IPS-NIHi7 (cell line): ENCODE results near the gene NUDT12.
A peak's percentile ranks its signal among the peaks of the same experiment; 100 is the strongest.

Experiments
- DNase-seq: peaks from one replicate; pipeline ENCODE4 v3.0.0; 2012; ENCODE audit warnings: mixed read lengths; ENCODE audit errors: extremely low spot score

NUDT12 gene

DNA sequence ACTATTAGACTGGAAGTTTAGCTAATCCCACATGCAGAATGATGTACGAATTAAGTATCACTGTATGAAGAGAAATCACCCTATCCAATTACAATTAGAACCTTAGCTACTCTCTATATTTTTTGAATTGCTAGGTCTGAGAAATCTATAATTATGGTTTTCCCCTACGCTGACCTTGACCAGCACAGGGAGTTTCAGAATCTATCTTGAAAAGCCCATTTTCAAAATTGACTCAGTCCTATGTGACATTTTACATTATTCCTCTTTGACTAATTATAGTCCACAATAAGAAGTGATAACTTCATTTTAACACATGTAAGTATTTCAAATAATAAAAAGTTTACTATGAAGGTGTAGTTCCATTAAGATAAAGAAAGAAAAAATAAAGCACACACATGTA is 21.5 kb downstream of the NUDT12 start:
- DNase-seq = no peak

DNA sequence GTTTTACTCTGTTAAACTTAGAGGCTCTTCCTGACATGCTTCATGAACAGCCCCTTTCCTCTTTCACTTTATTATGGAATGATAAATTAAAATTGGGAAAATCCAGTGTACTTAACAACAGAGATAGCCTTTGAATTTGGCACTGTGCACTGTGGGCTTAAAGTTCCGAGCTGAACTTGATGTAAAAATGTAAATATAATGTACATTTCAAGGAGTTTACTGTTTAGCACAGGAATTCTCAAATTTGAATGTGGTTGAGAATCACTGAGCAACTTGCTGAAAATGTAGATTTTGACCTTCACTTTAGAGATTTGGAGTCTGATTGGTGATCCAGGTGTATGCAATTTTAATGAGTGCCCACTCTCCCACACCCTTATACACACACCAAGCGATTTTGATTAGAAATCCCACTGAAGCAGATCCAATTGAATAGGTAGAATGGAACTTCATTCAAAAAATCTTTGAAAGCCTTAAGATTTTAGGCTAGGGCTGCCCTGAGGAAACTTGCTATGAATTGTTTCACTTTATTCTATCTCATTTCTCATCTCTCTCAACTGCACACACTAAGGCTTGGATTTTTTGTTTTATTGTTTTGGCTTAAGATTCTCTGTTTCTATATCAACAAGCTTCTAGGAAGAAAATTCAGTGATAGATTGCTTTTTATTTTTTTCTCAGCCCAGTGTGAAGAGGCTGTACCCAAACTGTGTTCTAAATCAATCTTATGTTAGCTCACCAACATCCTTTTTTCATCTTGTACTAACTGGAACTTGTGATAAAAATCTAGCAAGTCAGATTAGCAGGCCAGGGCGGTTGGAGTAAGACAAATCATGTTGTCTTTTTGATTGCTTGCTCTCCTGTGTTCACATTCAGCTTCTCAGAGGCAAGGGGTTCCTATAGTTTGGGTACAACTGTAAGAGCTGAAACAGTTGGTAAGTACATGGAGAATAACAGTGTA is 22.9 kb downstream of the NUDT12 start:
- no peak for DNase-seq

DNA sequence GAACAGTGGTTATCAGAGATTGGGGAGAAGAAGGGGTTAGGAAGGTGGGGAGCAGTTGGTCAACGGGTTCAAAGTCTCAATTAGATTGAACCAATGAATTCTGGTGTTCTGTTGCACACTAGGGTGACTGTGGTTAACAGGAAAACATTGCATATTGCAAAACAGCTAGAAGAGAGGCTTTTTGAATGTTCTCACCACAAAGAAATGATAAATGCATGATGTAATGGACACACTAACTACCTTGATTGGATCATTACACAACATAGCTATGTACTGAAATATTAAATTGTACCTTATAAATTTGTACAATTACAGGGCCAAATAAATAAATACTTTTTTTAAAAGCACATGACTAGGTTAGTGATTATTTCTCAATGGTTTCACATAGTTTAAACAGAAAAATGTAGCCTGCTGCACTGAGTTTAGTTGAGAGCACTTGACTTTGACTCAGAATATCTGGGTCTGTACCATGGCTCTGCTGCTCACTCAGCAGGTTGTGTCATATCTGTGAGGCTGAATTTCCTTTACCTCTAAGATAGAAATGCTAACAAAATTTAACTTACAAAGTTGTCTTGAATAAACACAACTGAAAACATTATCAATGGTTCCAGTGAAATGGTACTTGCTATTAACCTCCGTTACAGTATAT is 30.4 kb downstream of the NUDT12 start:
- DNase-seq = no peak

DNA sequence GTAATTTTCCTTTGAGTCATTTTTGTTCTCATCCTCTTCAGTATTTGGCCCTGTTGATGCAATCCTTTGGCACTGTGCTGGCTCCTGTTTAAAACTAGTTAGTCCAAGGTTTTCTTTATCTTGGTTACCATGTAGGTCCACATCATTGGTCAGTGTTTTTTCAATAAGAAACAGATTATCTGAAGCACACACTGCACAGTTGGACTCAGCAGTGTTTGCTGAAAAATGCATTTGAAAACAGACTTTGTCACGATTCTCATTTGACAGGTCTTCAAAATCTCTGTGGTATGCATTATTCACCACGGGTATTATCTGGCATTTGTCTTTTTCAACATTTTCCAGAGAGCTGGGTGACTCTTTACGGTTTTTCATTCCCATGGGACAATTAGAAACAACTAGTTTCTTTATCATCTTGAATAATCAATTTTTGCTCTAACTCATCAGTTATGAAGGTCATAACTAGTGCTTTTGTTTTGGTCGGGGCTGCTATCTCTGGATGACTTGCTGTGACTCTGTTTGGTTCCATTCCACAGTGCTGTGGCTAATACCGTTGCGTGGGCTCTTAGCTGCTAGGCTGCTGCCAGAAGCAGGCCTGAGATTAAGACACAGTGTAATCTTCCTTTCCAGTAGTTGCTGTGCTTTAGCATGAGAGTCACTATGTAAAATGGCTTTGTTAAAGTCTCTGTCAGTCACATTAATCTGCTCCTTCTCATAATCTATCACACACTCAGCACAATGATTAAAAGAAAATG is 36.2 kb downstream of the NUDT12 start:
- no peak for DNase-seq

DNA sequence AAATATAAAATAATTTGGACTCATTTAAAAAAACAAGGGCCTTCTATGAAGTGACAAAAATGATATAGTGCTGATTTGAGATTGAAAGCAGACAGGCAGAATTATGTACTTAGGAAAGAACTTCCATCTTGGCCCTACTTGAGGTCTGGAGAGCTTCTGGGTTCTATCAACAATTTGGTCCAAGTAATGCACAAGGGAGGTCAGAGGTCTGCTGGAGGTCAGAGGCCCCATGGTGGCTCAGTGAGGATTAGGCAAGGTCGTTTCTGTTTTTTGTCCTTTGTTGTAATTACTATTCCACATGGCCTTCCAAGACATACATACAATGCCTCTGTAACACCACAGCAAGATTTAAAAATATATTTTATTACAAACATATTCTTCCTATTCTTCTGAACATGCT is 37.2 kb downstream of the NUDT12 start:
- DNase-seq = no peak

DNA sequence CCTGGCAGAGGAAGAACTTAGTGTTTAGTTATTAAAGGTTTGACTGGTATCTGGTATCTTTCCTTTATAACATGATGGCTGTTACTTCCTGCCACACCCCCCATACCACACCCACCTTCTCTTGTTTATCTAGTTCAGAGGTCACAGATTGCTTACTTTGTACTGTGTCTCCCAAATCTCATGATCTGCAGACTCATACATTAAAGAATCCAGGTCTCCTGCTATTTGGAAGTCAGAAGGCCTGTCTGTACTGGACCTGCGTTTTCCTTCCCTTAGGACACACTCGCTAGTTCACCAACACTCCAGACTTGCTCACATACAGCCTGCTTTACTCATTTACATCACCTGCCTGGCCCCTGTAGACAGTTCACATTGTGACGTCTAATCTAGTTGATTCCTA is 39.3 kb downstream of the NUDT12 start:
- no peak for DNase-seq

DNA sequence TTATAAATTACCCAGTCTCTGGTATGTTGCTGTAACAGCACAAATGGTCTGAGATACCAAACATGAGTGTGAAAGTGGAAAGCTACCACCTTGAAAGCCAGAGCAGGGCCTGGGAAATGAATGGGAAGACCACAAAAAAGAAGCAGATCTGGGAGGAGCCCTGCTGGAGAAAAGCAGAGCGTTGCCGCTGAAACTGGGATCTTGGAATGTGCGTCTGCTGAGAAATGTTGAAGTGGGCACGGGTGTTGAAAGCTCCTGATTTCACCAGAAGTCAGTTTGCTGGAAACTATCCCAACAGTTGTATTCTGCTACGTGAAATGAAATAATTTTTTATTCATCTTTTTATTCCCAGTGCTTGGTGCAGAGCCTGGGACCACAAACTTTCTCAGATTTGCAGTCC is 40.0 kb downstream of the NUDT12 start:
- DNase-seq = no peak

DNA sequence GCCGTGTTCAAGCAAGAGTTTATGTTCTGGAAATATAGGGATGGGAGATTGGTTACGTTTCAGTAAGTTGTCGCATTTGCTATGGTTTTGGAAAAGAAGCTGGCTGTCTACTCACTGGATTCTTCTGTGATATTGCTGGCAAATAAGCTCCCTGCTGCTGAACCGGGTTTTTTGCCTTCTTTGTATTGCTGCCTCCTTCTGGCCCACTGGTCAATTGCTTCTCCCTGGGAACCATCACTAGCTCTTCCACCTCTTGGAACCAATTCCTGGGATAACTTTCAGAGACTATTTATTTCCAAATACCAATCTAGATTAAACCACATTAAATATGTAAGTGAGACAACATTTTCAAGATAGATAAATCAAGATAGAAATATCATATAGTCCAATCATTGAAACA is 43.0 kb downstream of the NUDT12 start:
- DNase-seq = peak; percentile 56

DNA sequence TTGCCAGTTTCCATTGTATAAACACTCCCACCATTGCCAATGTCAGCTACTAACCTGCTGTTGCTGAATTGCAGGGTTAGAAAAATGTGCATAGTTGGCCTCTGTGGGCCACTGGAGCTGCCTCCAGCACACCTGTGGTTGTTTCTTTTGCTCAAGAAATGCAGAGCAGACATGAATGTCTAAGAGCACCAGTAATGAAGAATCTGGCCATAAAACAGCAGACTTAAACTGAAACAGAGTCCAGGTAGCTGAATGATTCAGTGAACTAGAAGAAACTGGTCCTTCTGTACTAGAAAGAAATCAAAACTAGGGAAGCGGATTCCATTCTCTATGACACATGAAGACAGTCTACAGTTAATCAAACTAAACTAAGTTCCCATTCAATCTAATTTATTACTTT is 48.2 kb downstream of the NUDT12 start:
- DNase-seq = no peak

DNA sequence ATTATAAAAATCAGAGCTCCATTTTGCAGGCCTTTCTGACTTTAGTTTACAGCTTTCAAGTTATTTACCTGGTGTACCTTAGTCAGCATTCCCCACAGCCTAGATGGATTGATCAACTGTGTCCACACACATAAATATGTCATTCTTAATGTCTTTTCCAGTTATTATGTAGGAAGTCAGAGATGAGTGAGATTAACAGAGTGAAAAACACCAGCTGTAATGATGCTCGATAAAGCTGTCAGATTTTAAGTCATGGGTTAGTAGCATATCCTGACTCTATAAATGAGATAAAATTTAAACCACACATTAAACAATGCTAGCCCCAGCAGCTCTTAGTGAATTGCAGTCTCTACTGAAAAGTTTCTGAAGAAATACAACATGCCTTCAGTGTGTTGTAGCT is 48.9 kb downstream of the NUDT12 start:
- no peak for DNase-seq

DNA sequence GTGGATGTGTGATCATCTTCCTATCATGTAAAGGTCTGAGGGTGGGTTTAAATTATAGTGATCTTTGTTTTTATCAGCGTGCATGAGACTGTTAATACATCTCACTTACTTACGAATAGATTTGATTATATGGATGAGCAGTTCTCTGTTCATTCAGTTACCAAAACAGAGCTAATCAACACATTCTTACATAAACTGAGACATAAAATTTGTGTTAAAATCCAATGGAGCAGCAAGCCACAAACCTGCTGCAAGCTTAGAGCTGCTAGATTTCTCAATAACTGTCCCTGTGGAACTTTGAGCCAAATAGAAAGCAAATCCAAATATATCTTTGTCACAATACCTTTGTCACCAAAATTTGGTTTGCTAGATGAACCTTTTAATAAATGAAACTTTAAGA is 50.1 kb downstream of the NUDT12 start:
- DNase-seq = no peak

DNA sequence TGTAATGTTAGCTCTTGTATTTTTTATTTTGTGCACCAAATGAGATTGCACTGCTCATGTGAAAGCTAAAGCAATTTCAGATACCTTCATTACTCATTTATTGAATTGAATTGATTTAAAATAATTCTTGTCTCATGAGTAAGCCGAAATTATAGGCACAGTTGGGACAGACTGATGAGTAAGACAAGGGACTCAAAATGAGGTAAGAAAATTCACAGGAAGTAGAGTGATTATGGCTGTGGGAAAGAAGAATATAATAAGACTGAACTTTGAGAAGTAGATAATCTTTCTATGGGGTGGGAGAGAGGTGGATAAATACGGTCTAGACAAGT is 51.1 kb downstream of the NUDT12 start:
- no peak for DNase-seq

DNA sequence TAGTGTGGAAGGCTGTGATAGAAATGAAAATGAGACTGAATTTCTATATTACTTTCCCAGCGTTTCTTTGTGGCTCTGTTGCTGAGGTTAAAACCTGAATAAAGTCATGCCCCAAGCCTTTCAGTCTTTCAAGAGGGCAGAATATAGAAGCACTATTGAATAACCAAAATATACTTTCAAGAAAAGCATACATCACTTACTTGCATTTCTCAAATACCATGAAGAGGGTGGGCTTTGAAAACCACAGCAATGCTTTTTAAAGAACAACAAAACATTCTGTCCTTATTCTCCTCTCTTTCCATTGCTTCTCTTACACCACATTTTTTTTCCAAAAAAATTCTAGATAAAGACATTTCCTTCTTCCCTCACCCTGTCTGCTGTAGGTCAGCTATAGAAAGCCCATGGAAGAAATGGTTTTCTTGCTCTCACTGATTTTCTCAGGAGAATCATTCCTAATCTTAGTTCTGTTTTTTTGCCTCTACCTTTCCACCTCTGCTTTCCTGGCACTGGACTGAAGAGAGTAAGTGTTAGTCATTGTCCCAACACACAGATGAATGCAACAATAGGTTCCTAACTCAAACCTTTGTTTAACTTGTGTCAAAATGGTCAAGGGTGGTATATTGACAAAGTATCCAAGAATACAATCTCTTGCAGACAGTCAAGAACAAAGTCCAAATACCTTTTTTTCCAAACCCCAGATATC is 51.6 kb downstream of the NUDT12 start:
- DNase-seq = no peak

DNA sequence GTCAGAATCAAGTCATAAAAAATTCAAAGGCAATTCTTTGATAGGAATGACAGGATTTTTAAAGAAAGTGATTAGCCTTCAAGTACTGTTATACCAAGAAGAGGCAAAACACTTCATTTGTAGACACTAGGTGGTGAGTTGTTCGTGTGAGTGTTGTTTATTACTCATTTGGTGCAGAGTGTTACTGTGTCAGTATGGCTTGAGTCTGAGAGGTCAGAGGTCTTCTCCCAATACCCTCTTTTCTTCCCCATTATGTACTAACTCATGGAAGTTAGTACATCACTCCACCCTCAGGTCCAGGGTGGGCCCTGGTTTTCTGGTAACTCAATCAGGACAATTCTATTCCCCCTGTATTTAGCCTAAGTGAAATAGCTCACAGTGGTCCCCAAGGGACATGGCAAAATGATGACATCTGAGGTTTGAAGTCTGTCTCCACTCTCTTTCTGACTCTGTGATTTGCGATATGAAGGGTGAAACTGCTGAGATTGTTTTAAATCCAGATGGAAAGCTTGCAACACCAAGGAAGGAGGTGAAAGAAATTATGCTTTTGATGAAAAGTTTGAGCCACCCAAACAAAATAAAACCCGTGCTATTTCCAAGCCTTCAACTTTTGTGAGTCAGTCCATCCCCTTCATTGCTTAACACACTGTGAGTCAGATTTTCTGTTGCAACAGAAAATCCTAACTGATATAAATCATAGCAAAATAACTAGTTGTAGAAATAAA is 56.8 kb downstream of the NUDT12 start:
- no peak for DNase-seq

DNA sequence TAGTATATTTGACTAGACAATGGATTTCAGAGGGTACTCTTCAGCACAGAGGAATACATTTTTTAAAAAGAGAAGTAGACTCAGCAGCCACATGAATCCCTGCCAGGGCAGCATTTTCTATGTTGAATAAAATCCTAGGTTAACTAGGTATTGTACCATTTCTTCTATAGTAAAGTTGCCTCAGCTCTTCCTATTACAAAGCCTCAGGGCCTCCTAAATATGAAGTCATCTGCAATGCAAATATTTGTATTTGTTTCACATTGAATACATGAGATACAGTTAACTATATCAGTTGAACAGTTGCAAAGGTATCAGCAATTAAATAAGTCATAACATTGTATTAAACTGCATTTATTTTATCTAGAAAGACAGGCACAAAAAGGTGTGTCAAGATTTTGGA is 59.5 kb downstream of the NUDT12 start:
- DNase-seq = no peak

DNA sequence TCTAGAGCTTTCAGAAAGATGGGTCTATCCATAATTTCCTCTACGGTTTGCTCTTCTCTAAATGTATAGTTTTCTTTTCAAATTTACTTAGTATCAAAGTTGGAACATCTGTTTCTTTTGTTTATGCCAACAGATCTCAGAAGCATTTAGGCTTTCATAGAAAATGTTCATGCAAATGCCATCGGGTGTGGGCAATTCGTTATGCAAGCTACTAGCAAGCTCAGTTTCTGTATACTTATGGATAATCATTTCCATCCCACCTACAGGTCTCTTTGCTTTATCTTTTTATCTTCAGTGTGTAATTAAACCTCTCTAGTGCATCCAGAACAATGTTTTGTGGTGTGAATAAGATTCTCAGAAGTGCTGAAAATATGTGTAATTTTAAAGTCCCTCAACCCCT is 59.9 kb downstream of the NUDT12 start:
- no peak for DNase-seq
